Measurements from ENCODE around the gene TSPAN17.

The TSPAN17 gene

DNA sequence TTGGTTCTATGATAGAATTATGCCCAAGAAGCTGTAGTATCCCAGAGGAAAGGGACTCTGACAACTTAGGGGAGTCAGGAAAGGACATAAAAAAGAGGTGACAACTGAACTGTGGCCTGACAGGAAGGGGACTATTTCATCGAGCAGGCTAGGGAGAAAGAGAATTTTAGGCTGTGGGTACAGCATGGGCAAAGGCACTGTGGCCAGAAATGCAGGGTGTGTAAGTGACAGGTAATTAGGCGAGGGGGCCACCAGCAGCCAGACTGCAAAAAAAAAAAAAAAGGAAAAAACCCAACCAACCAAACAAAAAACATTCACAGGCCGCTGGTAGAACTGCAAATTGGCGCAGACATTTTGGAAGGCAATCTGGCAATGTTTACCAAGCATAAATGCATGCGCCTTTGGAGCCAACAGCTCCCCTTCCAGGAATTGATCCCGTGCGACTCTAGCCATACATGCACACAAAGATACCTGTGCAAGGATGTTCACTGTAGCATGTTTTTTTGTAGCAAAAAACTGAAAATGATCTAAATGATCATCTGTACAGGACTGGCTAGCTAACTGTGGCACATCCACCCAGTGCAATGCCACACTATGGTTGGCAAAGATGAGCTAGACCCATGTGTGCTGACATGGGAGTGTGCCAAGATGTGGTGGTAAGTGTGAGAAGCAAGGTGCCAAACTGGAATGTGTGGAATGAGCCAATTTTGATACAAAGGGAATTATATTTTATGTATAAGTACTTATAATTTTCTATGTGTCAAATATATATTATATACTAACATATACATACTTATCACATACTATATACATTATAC is 15.7 kb upstream of the TSPAN17 start:
- Histone ChIP-seq H4K8ac (ENCODE audit: low read length) (no peak overlapping the region), H2BK5ac (ENCODE audit: low read depth, low read length, poor library complexity, severe bottlenecking) (no peak overlapping the region), H3K9ac (ENCODE audit: low read length) (no peak overlapping the region), H2BK15ac (ENCODE audit: low read depth, poor library complexity, severe bottlenecking) (no peak overlapping the region), H3K4me3 (ENCODE audit: insufficient read depth in 1 of 2, low read depth in 1 of 2, low read length in 2 of 2) (no peak overlapping the region), H3K14ac (ENCODE audit: low read length in 2 of 2) (no peak overlapping the region), H3K4ac (ENCODE audit: low read depth in 1 of 2, low read length in 2 of 2) (no peak overlapping the region), H3K27ac (ENCODE audit: low read length, poor library complexity, severe bottlenecking) (no peak overlapping the region), H2AFZ (ENCODE audit: low read depth, low read length) (no peak overlapping the region), H3K4me2 (ENCODE audit: low read length, poor library complexity, severe bottlenecking) (no peak overlapping the region), H3K27me3 (ENCODE audit: control insufficient read depth in 1 of 2, insufficient read depth in 1 of 2, low read length in 2 of 2) (peaks cover 68 to 77% of the 10 kb centered on the region in 2 experiments), H3K4me1 (ENCODE audit: control insufficient read depth, insufficient read depth, low read depth, low read length) (peaks cover 28% of the 10 kb centered on the region), H2AK5ac (ENCODE audit: low read length, severe bottlenecking) (no peak overlapping the region), H3K18ac (ENCODE audit: low read depth in 1 of 2, low read length in 2 of 2) (no peak overlapping the region), H3K36me3 (ENCODE audit: control insufficient read depth in 1 of 2, insufficient read depth in 2 of 2, low read depth in 1 of 2, low read length in 2 of 2) (no peaks in the 10 kb centered on the region), H3K23ac (ENCODE audit: low read length in 2 of 2) (no peak overlapping the region), H2BK12ac (ENCODE audit: low read length in 2 of 2) (no peak overlapping the region), H3K79me1 (replicated peaks; ENCODE audit: low read length, poor library complexity, severe bottlenecking) (no peaks in the 10 kb centered on the region), H2BK120ac (ENCODE audit: low read depth, low read length) (no peak overlapping the region), H4K91ac (ENCODE audit: low read length) (no peak overlapping the region), H3K9me3 (ENCODE audit: control insufficient read depth, low read length) (peaks cover 6% of the 10 kb centered on the region)
- WGBS, result 90% methylated on average over 6 of the region's 7 CpGs
- no peak for DNase-seq

DNA sequence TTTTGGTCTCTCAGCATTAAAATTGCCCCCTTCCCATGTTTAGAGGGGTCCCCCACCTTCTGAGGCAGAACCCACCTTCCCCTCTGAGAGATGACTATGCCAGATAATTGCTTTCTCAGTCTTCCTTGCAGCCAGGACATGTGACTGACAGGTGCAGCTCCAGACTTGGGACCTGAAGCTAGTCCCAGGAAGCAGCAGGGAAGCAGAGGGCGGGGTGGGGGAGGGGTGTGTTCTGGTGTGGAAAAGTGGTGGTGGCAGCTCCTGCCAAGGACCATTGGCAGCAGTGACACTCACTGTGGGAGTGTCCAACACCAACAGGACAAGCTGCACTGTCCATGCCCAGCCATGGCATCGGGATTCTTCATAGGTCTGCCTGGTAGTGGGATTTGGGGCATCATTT is 14.5 kb upstream of the TSPAN17 start:
- H3K4me1 ChIP-seq (ENCODE audit: control insufficient read depth, insufficient read depth, low read depth, low read length), result peaks cover 21% of the 10 kb centered on the region
- no peaks in the 10 kb centered on the region for H3K79me1 ChIP-seq (replicated peaks; ENCODE audit: low read length, poor library complexity, severe bottlenecking)
- no peak overlapping the region for H3K4me3 ChIP-seq (ENCODE audit: insufficient read depth in 1 of 2, low read depth in 1 of 2, low read length in 2 of 2)
- H2BK15ac ChIP-seq (ENCODE audit: low read depth, poor library complexity, severe bottlenecking), result no peak overlapping the region
- H3K36me3 ChIP-seq (ENCODE audit: control insufficient read depth in 1 of 2, insufficient read depth in 2 of 2, low read depth in 1 of 2, low read length in 2 of 2), result no peaks in the 10 kb centered on the region
- 77% methylated on average over 2 of the region's 2 CpGs for WGBS
- no peak overlapping the region for H2AFZ ChIP-seq (ENCODE audit: low read depth, low read length)
- H3K14ac ChIP-seq (ENCODE audit: low read length in 2 of 2), result no peak overlapping the region
- no peak overlapping the region for H3K18ac ChIP-seq (ENCODE audit: low read depth in 1 of 2, low read length in 2 of 2)
- no peak overlapping the region for H2BK5ac ChIP-seq (ENCODE audit: low read depth, low read length, poor library complexity, severe bottlenecking)
- no peak overlapping the region for H4K8ac ChIP-seq (ENCODE audit: low read length)
- H3K27ac ChIP-seq (ENCODE audit: low read length, poor library complexity, severe bottlenecking), result no peak overlapping the region
- no peak overlapping the region for H2BK120ac ChIP-seq (ENCODE audit: low read depth, low read length)
- H3K9ac ChIP-seq (ENCODE audit: low read length), result no peak overlapping the region
- no peak overlapping the region for H3K4ac ChIP-seq (ENCODE audit: low read depth in 1 of 2, low read length in 2 of 2)
- no peak overlapping the region for H2BK12ac ChIP-seq (ENCODE audit: low read length in 2 of 2)
- peaks cover 72 to 80% of the 10 kb centered on the region in 2 experiments for H3K27me3 ChIP-seq (ENCODE audit: control insufficient read depth in 1 of 2, insufficient read depth in 1 of 2, low read length in 2 of 2)
- no peak overlapping the region for H3K23ac ChIP-seq (ENCODE audit: low read length in 2 of 2)
- H3K4me2 ChIP-seq (ENCODE audit: low read length, poor library complexity, severe bottlenecking), result no peak overlapping the region
- H3K9me3 ChIP-seq (ENCODE audit: control insufficient read depth, low read length), result peaks cover 6% of the 10 kb centered on the region
- no peak for DNase-seq
- no peak overlapping the region for H2AK5ac ChIP-seq (ENCODE audit: low read length, severe bottlenecking)
- H4K91ac ChIP-seq (ENCODE audit: low read length), result no peak overlapping the region

DNA sequence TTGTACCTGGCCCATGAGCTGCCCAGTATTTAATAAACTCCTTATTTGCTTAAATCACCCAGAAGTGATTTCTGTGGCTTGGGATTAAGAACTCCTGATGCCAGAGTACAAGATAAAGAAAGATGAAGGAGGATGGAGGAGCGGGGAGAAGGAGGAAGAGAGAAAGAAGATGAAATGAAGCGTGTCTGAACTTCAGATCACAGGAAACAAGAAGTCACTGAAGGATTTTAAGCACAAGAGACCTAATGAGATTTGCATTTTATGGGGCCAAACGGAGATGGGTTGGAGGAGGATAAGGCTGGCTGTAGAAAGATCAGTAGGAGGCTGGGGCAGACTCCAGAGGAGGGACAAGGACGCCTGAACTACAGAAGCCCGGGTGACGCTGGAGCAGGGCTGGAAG is 13.7 kb upstream of the TSPAN17 start:
- Histone ChIP-seq H2AK5ac (ENCODE audit: low read length, severe bottlenecking) (no peak overlapping the region), H3K4ac (ENCODE audit: low read depth in 1 of 2, low read length in 2 of 2) (no peak overlapping the region), H2BK120ac (ENCODE audit: low read depth, low read length) (no peak overlapping the region), H2BK12ac (ENCODE audit: low read length in 2 of 2) (no peak overlapping the region), H3K4me3 (ENCODE audit: insufficient read depth in 1 of 2, low read depth in 1 of 2, low read length in 2 of 2) (no peak overlapping the region), H3K4me2 (ENCODE audit: low read length, poor library complexity, severe bottlenecking) (no peak overlapping the region), H2BK15ac (ENCODE audit: low read depth, poor library complexity, severe bottlenecking) (no peak overlapping the region), H3K9me3 (ENCODE audit: control insufficient read depth, low read length) (peaks cover 6% of the 10 kb centered on the region), H4K8ac (ENCODE audit: low read length) (no peak overlapping the region), H2AFZ (ENCODE audit: low read depth, low read length) (no peak overlapping the region), H3K79me1 (replicated peaks; ENCODE audit: low read length, poor library complexity, severe bottlenecking) (no peaks in the 10 kb centered on the region), H2BK5ac (ENCODE audit: low read depth, low read length, poor library complexity, severe bottlenecking) (no peak overlapping the region), H4K91ac (ENCODE audit: low read length) (no peak overlapping the region), H3K36me3 (ENCODE audit: control insufficient read depth in 1 of 2, insufficient read depth in 2 of 2, low read depth in 1 of 2, low read length in 2 of 2) (no peaks in the 10 kb centered on the region), H3K27ac (ENCODE audit: low read length, poor library complexity, severe bottlenecking) (no peak overlapping the region), H3K14ac (ENCODE audit: low read length in 2 of 2) (no peak overlapping the region), H3K27me3 (ENCODE audit: control insufficient read depth in 1 of 2, insufficient read depth in 1 of 2, low read length in 2 of 2) (peaks cover 73 to 83% of the 10 kb centered on the region in 2 experiments), H3K4me1 (ENCODE audit: control insufficient read depth, insufficient read depth, low read depth, low read length) (peaks cover 20% of the 10 kb centered on the region), H3K23ac (ENCODE audit: low read length in 2 of 2) (no peak overlapping the region), H3K18ac (ENCODE audit: low read depth in 1 of 2, low read length in 2 of 2) (no peak overlapping the region), H3K9ac (ENCODE audit: low read length) (no peak overlapping the region)
- DNase-seq, result no peak
- WGBS, result 40% methylated on average over 6 of the region's 6 CpGs

DNA sequence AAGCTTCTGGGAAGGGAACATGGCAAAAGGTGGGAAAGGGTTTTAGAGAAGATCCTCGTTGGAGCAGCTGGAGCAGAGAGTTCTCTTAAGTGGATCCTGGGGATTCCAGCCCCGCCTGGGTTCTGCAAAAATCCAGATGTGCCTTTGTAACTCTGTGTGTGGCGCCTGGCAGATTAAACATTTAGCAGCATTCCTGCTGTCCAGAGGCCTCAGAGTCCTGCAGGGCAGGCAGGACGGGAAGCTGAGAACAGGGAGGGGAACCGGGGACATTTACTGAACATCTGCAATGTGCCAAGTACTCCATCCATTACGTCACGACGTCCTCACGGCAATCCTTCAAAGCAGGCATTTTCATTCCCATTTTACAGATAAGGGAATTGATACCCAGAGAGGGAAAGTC is 10.9 kb upstream of the TSPAN17 start:
- no peak overlapping the region for H3K4me2 ChIP-seq (ENCODE audit: low read length, poor library complexity, severe bottlenecking)
- H3K4ac ChIP-seq (ENCODE audit: low read depth in 1 of 2, low read length in 2 of 2), result no peak overlapping the region
- H2BK15ac ChIP-seq (ENCODE audit: low read depth, poor library complexity, severe bottlenecking), result no peak overlapping the region
- no peak overlapping the region for H3K27ac ChIP-seq (ENCODE audit: low read length, poor library complexity, severe bottlenecking)
- H2BK12ac ChIP-seq (ENCODE audit: low read length in 2 of 2), result no peak overlapping the region
- H4K91ac ChIP-seq (ENCODE audit: low read length), result no peak overlapping the region
- H3K4me3 ChIP-seq (ENCODE audit: insufficient read depth in 1 of 2, low read depth in 1 of 2, low read length in 2 of 2), result no peak overlapping the region
- no peak overlapping the region for H2AK5ac ChIP-seq (ENCODE audit: low read length, severe bottlenecking)
- 61% methylated on average over 9 of the region's 9 CpGs for WGBS
- H3K4me1 ChIP-seq (ENCODE audit: control insufficient read depth, insufficient read depth, low read depth, low read length), result peaks cover 2% of the 10 kb centered on the region
- H3K9me3 ChIP-seq (ENCODE audit: control insufficient read depth, low read length), result peaks cover 6% of the 10 kb centered on the region
- no peak overlapping the region for H4K8ac ChIP-seq (ENCODE audit: low read length)
- H3K79me1 ChIP-seq (replicated peaks; ENCODE audit: low read length, poor library complexity, severe bottlenecking), result no peaks in the 10 kb centered on the region
- H2AFZ ChIP-seq (ENCODE audit: low read depth, low read length), result no peak overlapping the region
- H2BK5ac ChIP-seq (ENCODE audit: low read depth, low read length, poor library complexity, severe bottlenecking), result no peak overlapping the region
- H3K18ac ChIP-seq (ENCODE audit: low read depth in 1 of 2, low read length in 2 of 2), result no peak overlapping the region
- no peak overlapping the region for H3K23ac ChIP-seq (ENCODE audit: low read length in 2 of 2)
- H3K14ac ChIP-seq (ENCODE audit: low read length in 2 of 2), result no peak overlapping the region
- H3K36me3 ChIP-seq (ENCODE audit: control insufficient read depth in 1 of 2, insufficient read depth in 2 of 2, low read depth in 1 of 2, low read length in 2 of 2), result no peaks in the 10 kb centered on the region
- H3K27me3 ChIP-seq (ENCODE audit: control insufficient read depth in 1 of 2, insufficient read depth in 1 of 2, low read length in 2 of 2), result peaks cover 49 to 57% of the 10 kb centered on the region in 2 experiments
- no peak overlapping the region for H3K9ac ChIP-seq (ENCODE audit: low read length)
- no peak for DNase-seq
- no peak overlapping the region for H2BK120ac ChIP-seq (ENCODE audit: low read depth, low read length)

Data from mesenchymal stem cell (in vitro differentiated cells and primary cell).